Stimulated activated CD4-positive, alpha-beta T cell treated with anti-CD3 and anti-CD28 coated beads, Interleukin-4, amount 100 ng/mL, for 1 hour (primary cell): ENCODE measurements around the gene ZNF654.
"Not testable (repeated sequence)": the region's sequence is repeated elsewhere in the genome, so short reads cannot be mapped to it uniquely, and the experiment has no call there.

Experiments used
- DNase-seq: peaks from one replicate; pipeline ENCODE4 v3.0.0-alpha.2; 2020

Gene ZNF654

DNA sequence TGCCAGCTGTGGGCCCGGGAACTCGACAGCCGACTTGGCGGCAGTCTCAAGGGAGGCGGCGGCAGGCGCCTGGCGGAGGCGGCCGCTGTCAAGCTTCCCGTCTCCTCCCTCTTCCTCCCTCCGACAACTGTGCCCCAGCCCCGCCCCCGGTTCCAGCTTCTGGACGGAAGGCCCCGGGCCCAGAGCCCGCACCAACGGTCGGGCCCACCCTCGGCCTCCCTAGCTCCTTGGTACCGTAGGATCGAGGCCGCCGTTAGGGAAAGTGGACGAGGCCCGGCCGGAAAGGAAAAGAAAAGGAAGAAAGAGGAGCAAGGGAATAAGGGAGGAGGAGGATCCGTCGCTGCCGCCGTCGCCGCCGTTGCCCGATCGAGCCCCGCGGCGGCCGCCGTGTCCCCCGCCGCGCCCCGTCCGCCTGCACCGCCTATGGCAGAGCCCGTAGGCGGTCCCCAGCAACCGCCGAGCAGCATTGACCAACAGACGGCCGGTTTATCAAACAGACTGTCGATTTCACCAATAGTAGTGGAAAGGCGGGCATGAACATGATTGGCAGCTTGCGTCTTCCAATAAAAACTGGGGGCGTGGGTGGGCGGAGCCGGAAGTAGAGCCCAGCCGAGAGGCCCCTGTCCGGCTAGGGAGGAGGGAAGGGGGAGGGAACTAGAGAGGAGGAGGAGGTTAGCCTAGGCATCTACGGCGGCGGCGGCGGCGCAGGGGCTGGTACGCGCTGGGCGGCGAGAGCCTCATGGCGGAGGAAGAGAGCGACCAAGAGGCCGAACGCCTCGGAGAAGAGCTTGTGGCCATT, at the start of gene ZNF654, which contains the start of gene CGGBP1:
Gene ZNF654, plus strand, starts transcription at position 675 of the 799 bp plus-strand sequence. Its CDS starts 65 bp downstream, at position 740.
Gene CGGBP1, minus strand, starts transcription at position 425 of the 799 bp plus-strand sequence. CDS start 3,029 bp downstream, outside the sequence.
- DNase-seq, result peak; percentile 98

DNA sequence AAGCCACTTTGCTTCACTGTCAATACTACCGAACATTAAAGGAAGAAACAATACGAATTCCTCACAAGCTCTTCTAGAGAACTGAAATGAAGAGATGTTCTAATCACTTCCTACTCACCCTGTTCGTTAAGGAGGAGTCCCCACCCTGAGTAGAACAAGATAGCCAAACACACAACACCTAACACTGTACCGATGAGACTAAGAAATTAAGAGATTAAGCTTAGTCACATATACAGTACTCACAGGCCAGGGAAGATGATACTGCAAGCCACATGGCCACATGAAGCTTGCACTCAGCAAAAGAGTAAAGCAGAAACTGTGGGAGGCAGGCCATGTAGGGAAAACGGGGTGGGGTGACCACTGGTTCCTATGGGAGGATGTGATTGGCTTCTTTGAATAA, 48.2 kb upstream of the ZNF654 start:
- no peak for DNase-seq

GRCh38 chr3:88013592-88013991, 45.5 kb upstream of the ZNF654 start:
- no peak for DNase-seq

GRCh38 chr3:88015656-88016055, 43.4 kb upstream of the ZNF654 start:
- not testable (repeated sequence) for DNase-seq

DNA sequence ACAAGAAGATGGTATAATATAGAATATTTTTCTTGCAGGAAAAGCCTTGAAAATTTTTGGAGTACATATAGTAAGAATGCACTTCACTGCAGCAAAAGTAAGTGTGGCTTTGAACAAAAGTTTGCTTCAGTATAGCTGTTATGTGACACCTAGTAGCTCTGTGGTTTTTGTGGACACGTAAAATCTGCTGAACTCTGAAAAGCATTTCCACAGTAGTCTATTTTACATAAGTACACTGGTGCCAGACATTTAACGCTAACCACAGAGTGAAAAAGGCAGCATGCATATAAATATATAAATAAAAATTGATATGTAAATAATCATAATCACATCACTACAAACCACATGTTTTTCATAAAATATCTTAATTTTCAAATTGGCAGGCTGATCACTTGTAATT, 40.0 kb upstream of the ZNF654 start:
- no peak for DNase-seq

- DNase-seq, result no peak
These were observed 34.0 kb upstream of the ZNF654 start for GRCh38 chr3:88025001-88025552.

DNA sequence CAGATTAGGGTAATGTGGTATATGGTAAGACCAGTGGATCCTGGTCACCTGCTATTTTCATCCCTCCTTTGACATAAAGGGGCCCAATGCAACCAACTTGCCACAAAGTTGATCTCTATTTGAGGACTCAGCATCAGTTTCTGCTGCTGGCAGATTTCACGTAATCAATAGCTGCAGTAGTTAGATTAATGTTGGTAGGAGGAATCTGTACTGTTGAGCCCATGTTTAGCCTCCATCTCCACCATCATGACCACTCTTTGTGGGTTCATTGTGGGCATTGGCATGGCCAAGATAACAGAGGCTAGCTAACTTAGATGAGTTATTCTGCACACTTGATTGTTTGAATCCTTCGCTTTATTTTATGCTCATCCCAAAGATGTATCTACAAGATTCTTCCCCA, 30.2 kb upstream of the ZNF654 start:
- DNase-seq, result no peak

GRCh38 chr3:88030210-88030609, 28.8 kb upstream of the ZNF654 start:
- DNase-seq, result no peak

DNA sequence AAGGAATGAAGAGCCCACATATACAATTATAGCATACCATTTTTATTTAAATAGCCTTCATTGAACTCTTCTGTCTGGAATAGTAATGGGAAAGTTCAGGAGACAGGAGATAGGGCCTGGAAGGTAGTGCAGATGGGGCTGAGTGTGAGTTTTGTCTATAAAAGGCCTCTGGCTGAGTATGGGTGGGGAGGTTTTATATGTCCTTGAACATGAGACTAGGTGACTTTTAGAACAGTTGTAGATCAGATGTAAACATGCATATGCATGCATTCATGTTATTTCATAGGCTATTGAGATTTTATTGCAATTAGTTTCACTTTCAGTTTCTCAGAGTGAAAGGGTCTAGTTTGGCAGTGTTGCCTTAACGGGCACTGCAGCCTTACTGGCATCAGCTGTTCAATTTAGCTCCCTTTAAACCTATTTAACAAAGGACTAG, 27.4 kb upstream of the ZNF654 start:
- peak; percentile 5 for DNase-seq

- no peak for DNase-seq
These were observed 26.8 kb upstream of the ZNF654 start for GRCh38 chr3:88032245-88032644.

DNA sequence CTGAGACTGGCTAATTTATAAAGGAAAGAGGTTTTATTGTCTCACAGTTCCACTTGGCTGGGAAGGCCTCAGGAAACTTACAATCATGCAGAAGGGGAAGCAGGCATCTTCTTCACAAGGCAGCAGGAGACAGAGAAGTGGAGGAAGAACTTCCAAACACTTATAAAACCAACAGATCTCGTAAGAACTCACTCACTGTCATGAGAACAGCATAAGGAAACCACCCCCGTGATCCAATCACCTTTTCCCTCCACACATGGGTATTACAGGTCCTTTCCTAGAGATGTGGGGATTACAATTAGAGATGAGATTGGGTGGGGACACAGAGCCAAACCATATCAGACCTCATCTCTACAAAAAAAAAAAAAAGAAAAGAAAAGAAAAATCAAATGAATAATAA, 26.0 kb upstream of the ZNF654 start:
- no peak for DNase-seq

DNA sequence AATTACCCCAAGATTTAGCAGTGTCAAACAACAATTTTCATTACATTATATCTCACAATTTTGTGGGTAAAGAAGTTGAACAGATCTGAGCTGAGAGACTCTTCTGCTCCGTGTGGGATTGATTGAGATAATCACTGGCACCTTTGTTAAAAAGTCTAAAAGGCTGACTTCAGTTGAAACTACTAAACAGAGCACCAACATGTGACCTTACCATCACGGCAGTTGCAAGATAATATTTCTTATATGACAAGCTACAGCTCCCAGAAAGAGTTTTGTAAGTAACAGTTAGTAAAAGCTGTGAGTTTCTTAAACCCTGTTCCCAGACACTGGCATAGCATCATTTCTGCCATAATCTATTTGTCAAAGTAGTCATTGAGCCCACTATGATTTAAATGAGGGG, 25.2 kb upstream of the ZNF654 start:
- DNase-seq, result no peak

DNA sequence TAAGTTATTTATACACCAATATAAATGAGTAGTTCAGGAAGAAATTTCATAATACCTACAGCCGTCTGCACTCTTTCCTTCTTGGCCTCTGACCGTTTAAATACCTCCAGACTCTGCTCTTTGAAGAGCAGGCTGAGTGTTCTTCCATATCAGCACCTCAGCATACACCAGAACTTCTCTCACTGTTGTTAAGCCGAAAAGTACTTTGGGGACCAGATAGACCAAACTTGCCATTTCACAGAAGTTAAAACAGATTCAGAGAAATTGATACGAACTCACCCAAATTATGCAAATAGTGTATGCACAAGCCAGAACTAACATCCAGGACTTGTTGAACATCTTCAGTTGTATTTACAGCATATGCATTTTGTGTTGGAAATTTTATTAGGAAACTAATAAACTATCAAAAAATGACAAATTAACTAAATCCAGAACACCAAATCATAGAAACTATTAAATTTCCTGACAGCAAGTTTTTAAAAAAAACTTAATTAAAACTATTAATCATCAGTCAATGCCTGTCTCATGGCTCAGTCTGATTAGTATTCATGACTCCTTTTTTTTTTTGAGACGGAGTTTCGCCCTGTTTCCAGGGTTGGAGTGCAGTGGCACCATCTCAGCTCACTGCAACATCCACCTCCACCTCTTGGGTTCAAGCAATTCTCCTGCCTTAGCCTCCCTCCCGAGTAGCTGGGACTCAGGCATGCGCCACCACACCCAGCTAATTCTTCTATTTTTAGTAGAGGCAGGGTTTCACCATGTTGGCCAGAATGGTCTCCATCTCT, 24.4 kb upstream of the ZNF654 start:
- no peak for DNase-seq

GRCh38 chr3:88036221-88036620, 22.8 kb upstream of the ZNF654 start:
- no peak for DNase-seq

DNA sequence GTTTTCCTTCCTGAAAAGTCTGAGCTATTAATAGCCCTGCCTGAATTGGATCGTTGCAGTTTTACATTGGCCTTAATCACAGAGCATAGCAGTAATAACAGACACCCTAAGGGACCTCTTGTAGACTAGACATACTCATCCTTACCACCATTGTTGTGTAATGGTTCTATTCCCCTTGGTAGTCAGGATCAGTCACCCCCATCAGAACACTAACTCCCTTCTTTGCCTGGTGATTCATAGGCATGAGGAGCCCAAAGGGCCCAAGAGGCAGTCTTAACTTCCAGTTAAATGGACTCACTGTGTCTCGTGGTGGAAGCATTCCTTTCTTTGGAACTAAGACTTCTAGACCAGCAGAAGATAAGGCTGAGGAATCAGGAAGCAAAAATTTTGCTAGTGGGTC, 20.5 kb upstream of the ZNF654 start:
- no peak for DNase-seq

DNA sequence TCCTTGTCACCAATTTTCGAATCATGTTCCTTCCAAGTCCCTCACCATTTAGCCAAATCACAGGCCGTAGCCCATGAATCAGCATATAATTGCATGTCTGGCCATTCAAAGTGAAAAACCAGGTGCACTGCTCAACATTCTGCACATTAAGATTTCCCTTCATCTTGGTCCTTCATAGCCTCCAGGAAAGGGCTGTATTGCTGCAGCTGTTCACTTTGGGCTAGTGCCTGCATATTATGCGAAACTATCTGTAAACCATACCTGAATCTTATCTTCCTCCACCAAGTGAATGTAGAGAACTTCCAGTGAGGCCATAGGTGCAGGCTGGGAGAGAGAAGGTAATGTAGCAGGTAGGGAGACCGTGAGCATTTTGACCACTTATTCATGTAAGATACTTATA, 18.5 kb upstream of the ZNF654 start:
- no peak for DNase-seq

GRCh38 chr3:88041005-88041404, 18.1 kb upstream of the ZNF654 start:
- no peak for DNase-seq

GRCh38 chr3:88044411-88044810, 14.6 kb upstream of the ZNF654 start:
- no peak for DNase-seq

GRCh38 chr3:88046766-88047165, 12.3 kb upstream of the ZNF654 start:
- DNase-seq, result no peak

- no peak for DNase-seq
These were observed 1.3 kb upstream of the ZNF654 start for GRCh38 chr3:88057630-88058305.

DNA sequence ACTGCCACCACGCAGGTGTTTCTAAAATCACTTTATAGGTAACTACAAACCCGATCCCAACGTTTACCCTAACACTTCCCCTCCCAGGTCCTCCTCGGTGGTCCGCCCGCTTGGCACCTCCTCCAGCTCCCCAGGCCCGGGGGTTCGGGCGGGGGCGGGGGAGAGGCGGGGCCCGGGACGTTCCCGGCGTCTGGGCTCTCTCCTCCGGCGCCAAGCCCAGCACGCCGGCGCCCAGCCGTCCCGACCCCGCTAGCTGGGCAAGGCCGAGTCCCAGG, 812 bp upstream of the ZNF654 start:
- no peak for DNase-seq

DNA sequence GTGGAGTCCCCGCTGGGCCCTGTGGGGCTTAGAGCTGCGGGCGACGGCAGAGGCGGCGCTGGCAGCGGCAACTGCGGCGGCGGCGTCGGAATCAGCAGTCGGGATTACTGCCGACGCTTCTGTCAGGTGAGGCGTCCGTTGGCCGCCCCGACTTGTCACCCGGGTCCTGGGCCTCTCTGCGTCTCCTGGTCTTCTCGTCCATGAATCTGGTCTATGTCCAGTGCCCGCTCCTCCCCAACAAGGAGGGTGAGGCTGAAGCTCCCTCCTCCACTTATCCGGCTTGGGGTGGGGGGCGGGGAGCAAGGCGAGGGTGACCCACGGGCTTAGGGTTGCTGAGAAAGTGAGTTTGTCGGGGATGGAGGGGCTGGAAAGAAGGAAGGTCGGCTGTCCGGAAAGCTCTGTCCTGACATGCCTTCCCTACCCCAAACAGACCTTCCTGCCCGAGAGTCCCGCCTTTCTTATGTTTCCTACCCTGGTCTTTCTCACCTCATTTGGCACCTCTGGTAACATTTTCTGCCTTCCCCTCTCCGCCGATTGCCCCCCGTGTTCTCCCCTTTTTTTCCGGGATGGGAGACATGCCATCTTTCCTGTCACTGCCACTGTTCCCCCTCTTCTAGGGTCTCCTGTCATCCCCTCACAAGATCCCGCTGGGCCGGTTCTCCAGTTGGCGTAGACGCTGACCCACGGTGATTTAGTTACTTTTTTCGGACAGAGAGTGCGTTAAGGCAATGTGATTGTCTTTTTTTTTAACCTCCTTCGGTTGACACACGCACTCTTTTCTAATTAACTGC, 520 bp downstream of the ZNF654 start:
- DNase-seq, result no peak

- no peak for DNase-seq
These were observed 2.7 kb downstream of the ZNF654 start for GRCh38 chr3:88061746-88062145.
